ENCODE measurements around the gene CEP350. TPM values are rescaled to one million over a fixed set of nuclear protein-coding genes. Genes with fewer than 3 reads are reported as not detected.

CEP350 gene
- total and polyA plus RNA-seq, 2 of the 4 experiments (the other 2 are of a cell fraction), result 5.0 to 36.4 TPM

DNA sequence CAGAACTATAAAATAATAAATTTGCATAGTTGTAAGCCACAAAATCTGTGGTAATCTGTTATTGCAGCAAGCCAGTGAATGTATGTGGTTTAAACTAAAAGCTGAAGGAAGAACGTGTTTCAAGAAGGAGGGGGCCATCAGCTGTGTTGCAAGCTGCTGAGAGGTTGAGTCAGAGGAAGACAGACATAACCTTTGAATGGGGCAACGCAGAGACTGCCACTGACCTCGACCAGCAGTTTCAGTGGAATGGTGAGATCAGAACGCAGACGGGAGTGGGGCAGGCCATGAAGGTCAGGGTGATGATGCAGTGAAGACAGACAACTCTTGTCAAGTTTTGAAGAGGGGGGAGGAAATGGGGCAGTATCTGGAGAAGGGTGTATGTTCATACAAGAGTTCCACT, 176.9 kb downstream of the CEP350 start:
- dilution Hi-C loops (cut with HindIII; ENCODE audit: low sequenced_read_pairs, unreplicated experiment) (no loop called here), in situ Hi-C loops (cut with MboI; ENCODE audit: low sequenced_read_pairs) (no loop called here), intact Hi-C loops (cut with micrococcal nuclease) (no loop called here)
- H3K36me3 ChIP-seq (ENCODE audit: control insufficient read depth, insufficient read depth, low read length), result no peaks in the 10 kb centered on the region
- H4K20me1 ChIP-seq (ENCODE audit: insufficient read depth, low read length), result no peaks in the 10 kb centered on the region
- H3K79me1 ChIP-seq (ENCODE audit: low read depth in 1 of 2, low read length in 2 of 2), result no peaks in the 10 kb centered on the region
- H3K4me2 ChIP-seq (ENCODE audit: low read depth, low read length), result no peak overlapping the region
- peak overlapping the region; percentile 62; the same call in 1 of the 2 replicates for H3K18ac ChIP-seq (ENCODE audit: low read depth, low read length)
- WGBS, 2 experiments (ENCODE audit: extremely low coverage in 2 of 2, insufficient read length in 1 of 2), result 0% methylated on average over 5 of the region's 5 CpGs; no CpG with 5 or more reads in 1 of the 2 experiments
- ATAC-seq (ENCODE audit: low read depth) (peak; percentile 94), DNase-seq (peak; percentile 98)
- H2AFZ ChIP-seq (replicated peaks; ENCODE audit: low read length, poor library complexity), result peak overlapping the region; percentile 80
- H3K14ac ChIP-seq (replicated peaks; ENCODE audit: low read depth, low read length), result peak overlapping the region; percentile 62
- peak overlapping the region; percentile 84 for H3K4ac ChIP-seq (ENCODE audit: low read depth, low read length)
- BruUV-seq (replicated peaks), result no TSS peak
- H3K4me1 ChIP-seq (ENCODE audit: control insufficient read depth, insufficient read depth, low read length), result peaks cover 17% of the 10 kb centered on the region
- H2BK20ac ChIP-seq (ENCODE audit: low read depth, low read length), result peak overlapping the region; percentile 87
- ChIA-PET CTCF (interaction anchor here (0.7 kb wide), 1 partner anchor 12 kb away, joined by 3 read pairs; no protein-coding TSS in a partner anchor), POLR2A (ENCODE audit: unreplicated experiment) (no interaction called here)
- peak overlapping the region; percentile 50; the same call in 1 of the 2 replicates for H3K9ac ChIP-seq (ENCODE audit: low read depth, low read length)
- H3K4me3 ChIP-seq (ENCODE audit: insufficient read depth, low read depth, low read length), result no peak overlapping the region
- H2BK120ac ChIP-seq (ENCODE audit: low read depth, low read length), result peak overlapping the region; percentile 85
- peak overlapping the region; percentile 5 to 62; a peak in 3 of 4 replicates for H4K8ac ChIP-seq (ENCODE audit: low read depth in 2 of 2, low read length in 2 of 2)
- H3K9me3 ChIP-seq (ENCODE audit: control insufficient read depth, insufficient read depth, low read length), result peaks cover 5% of the 10 kb centered on the region
- H3K27me3 ChIP-seq (ENCODE audit: control insufficient read depth, insufficient read depth, low read length), result no peaks in the 10 kb centered on the region
- H2BK15ac ChIP-seq (ENCODE audit: low read depth, low read length), result peak overlapping the region; percentile 0; the same call in 2 of the 3 replicates
- H4K91ac ChIP-seq (ENCODE audit: insufficient read depth, low read depth, low read length), result peak overlapping the region; percentile 42
- peak overlapping the region; percentile 94 for H2BK5ac ChIP-seq (ENCODE audit: low read depth, low read length, poor library complexity, severe bottlenecking)
- peak overlapping the region; percentile 75; the same call in 1 of the 2 replicates for H4K5ac ChIP-seq (ENCODE audit: low read depth, low read length)
- no peak overlapping the region for H3K56ac ChIP-seq (ENCODE audit: extremely low read depth, insufficient read depth, low read length)
- peak overlapping the region; percentile 87; the same call in 1 of the 2 replicates for H2AK5ac ChIP-seq (ENCODE audit: low read depth, low read length)
- peak overlapping the region; percentile 91 for H3K27ac ChIP-seq (ENCODE audit: insufficient read depth, low read length)
- H3K23ac ChIP-seq (ENCODE audit: low read depth, low read length), result peak overlapping the region; percentile 19; the same call in 1 of the 2 replicates
- TF ChIP-seq SMC3 (IDR thresholded peaks at IDR 0.05; ENCODE audit: low read depth, low read length) (no peak), RCOR1 (IDR thresholded peaks at IDR 0.05; ENCODE audit: insufficient replicate concordance, low read length) (peak; percentile 91), CHD1 (IDR thresholded peaks at IDR 0.05; ENCODE audit: low read depth, low read length) (no peak), CEBPB (IDR thresholded peaks at IDR 0.05; ENCODE audit: low read depth, low read length) (peak; percentile 100), RAD21 (IDR thresholded peaks at IDR 0.05; ENCODE audit: low read length) (no peak; the same call in 1 of the 2 replicates), MAZ (IDR thresholded peaks at IDR 0.05; ENCODE audit: borderline replicate concordance, low read depth, low read length) (peak; percentile 100), NFE2L2 (IDR thresholded peaks at IDR 0.05; ENCODE audit: low read depth, low read length) (peak; percentile 14; the same call in 1 of the 2 replicates), FOS (IDR thresholded peaks at IDR 0.05; ENCODE audit: low read depth, low read length) (peak; percentile 93), RFX5 (IDR thresholded peaks at IDR 0.05; ENCODE audit: low read depth, low read length) (no peak), MXI1 (IDR thresholded peaks at IDR 0.05; ENCODE audit: borderline replicate concordance, low read depth, low read length) (no peak), POLR2A (IDR thresholded peaks at IDR 0.05; ENCODE audit: low read depth, low read length) (no peak), MAFK (IDR thresholded peaks at IDR 0.05; ENCODE audit: low read depth, low read length) (no peak; the same call in 1 of the 2 replicates), BHLHE40 (IDR thresholded peaks at IDR 0.05; ENCODE audit: low read depth, low read length) (peak; percentile 76)
- TF ChIP-seq, protein P1, sequence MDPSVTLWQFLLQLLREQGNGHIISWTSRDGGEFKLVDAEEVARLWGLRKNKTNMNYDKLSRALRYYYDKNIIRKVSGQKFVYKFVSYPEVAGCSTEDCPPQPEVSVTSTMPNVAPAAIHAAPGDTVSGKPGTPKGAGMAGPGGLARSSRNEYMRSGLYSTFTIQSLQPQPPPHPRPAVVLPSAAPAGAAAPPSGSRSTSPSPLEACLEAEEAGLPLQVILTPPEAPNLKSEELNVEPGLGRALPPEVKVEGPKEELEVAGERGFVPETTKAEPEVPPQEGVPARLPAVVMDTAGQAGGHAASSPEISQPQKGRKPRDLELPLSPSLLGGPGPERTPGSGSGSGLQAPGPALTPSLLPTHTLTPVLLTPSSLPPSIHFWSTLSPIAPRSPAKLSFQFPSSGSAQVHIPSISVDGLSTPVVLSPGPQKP (IDR thresholded peaks at IDR 0.05; ENCODE audit: borderline replicate concordance, low read depth, low read length), result no peak
- TF ChIP-seq, protein P2, sequence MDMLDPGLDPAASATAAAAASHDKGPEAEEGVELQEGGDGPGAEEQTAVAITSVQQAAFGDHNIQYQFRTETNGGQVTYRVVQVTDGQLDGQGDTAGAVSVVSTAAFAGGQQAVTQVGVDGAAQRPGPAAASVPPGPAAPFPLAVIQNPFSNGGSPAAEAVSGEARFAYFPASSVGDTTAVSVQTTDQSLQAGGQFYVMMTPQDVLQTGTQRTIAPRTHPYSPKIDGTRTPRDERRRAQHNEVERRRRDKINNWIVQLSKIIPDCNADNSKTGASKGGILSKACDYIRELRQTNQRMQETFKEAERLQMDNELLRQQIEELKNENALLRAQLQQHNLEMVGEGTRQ (IDR thresholded peaks at IDR 0.05; ENCODE audit: low read depth, low read length), result no peak; the same call in 1 of the 2 replicates
- TF ChIP-seq, protein P3, sequence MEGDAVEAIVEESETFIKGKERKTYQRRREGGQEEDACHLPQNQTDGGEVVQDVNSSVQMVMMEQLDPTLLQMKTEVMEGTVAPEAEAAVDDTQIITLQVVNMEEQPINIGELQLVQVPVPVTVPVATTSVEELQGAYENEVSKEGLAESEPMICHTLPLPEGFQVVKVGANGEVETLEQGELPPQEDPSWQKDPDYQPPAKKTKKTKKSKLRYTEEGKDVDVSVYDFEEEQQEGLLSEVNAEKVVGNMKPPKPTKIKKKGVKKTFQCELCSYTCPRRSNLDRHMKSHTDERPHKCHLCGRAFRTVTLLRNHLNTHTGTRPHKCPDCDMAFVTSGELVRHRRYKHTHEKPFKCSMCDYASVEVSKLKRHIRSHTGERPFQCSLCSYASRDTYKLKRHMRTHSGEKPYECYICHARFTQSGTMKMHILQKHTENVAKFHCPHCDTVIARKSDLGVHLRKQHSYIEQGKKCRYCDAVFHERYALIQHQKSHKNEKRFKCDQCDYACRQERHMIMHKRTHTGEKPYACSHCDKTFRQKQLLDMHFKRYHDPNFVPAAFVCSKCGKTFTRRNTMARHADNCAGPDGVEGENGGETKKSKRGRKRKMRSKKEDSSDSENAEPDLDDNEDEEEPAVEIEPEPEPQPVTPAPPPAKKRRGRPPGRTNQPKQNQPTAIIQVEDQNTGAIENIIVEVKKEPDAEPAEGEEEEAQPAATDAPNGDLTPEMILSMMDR (conservative IDR thresholded peaks at IDR 0.05; ENCODE audit: low read depth, low read length), result no peak
- H3K9me1 ChIP-seq (ENCODE audit: insufficient read depth, low read length), result 0 out of 2 replicates have a peak, but pooled peaks cover 6% of the 10 kb centered on the region
- peak overlapping the region; percentile 74 for H2AK9ac ChIP-seq (replicated peaks; ENCODE audit: low read depth, low read length, poor library complexity)
